Midbrain (tissue), 1 donor: Measurements from ENCODE around the gene LRP2BP.
"Not testable (repeated sequence)": the region's sequence is repeated elsewhere in the genome, so short reads cannot be mapped to it uniquely, and the experiment has no call there.

Source experiments
- DNase-seq: peaks from one replicate; lab custom pipeline; 2025; lab: John Stamatoyannopoulos, UW

The LRP2BP gene

DNA sequence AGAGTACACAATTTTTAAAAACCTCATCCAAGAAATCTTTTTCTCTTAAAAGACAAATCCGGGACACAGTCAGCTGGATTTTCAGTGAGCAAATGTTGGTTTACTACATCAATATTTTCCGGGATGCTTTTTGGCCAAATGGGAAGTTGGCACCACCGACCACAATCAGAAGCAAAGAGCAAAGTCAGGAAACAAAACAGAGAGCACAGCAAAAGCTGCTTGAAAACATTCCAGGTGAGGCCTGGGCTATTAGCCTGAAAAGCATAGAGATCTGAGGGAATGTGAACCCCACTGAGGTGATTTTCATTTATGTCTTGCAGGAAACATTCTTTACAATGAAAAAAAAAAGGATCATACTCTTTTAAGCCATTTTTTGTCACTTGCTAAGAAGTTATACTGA, 33.9 kb downstream of the LRP2BP start:
- no peak for DNase-seq

DNA sequence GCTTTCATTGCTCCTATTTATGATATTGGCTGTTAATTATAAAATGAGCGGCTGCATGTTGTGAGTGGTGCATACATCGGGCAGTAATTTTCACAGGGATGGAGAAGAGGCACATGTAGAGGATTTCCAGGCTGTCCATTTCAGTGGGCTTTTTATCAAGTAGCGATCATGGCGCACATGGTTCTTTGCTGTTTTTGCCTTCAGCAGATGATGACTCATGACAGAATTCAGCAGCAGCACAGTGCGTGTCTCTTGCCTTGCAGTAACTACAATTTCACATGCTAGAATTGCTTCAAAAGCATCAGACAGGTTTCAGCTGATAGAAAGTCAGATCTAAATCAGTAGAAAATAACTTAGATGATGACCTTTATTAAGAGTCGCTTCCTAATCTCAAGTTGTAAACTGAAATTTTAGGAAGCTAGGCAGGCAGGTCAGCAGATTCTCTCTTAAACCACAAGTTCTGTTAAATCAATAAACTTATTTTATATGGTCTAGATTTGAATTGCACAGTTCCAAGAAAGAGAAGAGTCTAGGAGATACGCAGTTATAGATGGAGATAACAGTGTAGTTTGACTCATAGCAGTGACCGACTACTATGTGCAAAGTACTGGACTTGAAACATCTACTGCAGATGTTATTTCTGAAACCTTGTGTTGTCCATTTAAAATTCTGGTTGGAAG, 35.8 kb downstream of the LRP2BP start:
- no peak for DNase-seq

DNA sequence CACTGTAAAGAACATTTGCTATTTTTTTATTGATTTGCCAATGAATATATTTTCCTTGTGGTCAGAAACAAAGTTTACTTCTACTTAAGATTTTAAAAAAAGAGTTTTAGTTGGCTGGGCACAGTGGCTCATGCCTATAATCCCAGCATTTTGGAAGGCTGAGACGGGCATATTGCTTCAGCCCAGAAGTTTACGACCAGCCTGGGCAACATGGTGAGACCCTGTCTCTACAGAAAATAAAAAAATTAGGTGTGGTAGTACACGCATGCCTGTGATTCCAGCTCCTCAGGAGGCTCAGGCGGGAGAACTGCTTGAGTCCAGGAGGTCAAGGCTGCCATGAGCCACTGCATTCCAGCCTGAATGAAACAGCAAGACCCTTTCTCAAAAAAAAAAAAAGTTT, 36.8 kb downstream of the LRP2BP start:
- DNase-seq = no peak

DNA sequence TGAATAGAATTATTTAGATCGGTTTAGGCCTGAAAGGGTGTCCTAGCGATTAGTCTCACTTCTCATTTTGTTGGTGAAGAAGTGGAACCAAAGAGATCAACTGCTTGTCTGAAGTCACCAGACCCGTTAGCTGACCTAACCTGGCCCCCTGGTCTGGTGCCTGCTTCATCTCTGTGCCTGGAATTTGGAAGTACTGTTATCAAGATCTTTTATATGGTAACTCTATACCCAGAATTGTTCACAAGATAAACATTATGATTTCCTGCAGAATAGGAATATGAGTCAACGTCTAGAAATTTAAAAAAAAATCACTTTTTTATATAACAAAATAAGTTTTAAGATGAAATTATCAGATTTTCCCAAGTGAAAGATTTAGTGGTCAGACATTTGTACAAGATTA, 37.2 kb downstream of the LRP2BP start:
- DNase-seq = no peak

DNA sequence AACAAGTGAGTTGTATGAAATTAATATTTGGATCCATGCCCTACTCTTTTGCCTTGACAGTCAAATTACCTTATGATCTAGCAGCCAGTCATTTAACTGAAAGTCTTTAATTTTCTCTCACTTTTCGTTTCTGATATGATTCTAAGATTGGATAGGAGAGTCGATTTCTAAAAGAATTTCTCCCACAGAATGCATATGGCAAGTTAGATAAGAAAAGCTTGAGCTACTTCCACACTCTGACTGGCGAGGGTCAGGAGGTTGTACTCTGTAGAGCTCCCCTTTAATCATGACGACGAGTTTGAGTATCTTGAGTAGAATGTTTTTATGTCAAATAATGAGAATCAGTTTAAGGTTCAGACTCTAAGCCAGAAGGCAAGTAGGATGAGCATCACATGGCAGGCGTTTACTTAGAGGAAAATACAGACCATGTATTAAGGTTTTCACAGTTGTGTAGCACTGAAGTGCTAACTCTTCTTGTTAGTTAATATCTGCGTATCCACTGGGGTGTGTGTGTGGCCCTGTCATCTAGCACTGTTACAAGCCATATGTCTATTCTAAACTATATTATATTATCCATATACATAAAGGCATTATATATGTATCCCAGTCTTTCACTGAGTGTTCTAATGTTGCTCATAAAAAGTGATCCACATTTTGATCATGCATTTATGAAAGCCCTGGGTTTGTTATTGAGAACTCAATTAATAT, 37.8 kb downstream of the LRP2BP start:
- DNase-seq = no peak

DNA sequence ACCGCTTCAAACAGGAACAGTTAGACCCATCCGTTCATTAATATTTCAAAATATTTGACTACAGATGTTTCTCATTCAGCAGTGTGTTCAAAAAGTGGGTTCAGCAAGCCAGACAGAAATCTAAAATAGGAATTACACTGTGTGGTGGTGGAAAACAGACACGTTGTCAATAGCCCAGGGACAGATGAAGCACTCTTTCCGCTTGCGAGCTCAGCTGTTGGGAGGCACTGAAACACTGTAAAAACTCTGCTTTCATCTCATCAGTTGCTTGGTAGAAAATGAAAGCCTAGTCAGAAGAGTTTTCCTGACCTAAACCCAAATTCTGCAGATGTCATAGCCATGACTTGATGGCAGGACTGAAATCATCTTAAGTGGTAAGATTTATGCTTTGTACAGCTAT, 38.5 kb downstream of the LRP2BP start:
- DNase-seq = no peak

DNA sequence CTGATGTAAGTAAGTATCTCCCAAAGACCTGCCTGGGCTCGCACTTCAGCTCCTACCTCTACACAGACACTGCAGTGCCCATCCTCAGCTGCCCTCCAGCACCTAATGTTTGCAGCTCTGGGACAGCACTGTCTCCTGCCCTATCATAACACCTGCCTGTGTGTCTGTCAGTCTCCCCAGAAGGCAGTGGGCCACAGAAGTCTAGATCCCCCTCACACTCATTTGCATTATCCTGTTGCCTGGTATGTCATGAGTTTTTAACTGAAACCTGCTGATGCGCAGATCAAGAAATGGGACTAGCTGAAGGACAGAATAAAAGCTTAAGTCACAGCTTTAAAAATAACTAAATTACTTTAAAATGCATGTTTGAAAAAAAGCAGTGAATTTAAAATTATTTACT, 43.0 kb downstream of the LRP2BP start:
- no peak for DNase-seq

DNA sequence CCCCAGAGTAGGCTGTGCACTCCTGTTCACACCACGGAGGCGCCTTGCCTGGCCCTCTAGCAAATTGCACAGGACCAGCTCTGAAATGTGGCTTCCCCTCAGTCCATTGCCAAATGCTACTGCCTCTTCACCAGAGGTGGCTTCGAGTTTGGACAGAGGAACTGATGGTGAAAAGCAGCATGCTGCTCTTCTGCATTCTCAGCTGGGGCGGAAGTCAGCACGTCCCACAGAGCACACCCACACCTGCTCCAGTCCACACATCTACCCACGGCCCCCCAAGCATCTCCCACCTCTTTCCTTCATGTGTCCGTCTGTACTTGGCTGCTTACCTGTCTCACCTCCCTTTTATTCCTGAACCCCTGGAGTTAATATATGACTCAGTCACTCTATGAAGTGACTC, 43.5 kb downstream of the LRP2BP start:
- DNase-seq = no peak

DNA sequence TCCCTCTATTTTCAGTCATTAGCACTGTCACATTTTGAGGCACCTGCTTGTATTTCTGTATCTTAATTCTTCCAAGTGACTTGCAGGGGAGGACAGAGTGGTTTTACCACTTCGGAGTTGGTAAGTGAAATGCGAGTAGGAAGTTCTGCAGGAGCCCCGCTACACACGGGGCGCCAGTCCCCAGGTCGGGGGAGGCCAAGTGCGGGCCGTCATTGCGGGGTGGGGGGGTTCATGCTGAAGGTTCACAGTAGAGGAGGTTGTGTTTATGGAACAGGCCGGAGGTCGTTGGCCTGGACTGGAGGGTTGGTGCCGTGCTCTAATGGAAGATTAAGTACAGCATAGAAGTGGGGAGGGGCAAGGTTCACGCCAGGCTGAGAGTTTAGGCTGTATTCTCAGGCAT, 44.0 kb downstream of the LRP2BP start:
- no peak for DNase-seq

DNA sequence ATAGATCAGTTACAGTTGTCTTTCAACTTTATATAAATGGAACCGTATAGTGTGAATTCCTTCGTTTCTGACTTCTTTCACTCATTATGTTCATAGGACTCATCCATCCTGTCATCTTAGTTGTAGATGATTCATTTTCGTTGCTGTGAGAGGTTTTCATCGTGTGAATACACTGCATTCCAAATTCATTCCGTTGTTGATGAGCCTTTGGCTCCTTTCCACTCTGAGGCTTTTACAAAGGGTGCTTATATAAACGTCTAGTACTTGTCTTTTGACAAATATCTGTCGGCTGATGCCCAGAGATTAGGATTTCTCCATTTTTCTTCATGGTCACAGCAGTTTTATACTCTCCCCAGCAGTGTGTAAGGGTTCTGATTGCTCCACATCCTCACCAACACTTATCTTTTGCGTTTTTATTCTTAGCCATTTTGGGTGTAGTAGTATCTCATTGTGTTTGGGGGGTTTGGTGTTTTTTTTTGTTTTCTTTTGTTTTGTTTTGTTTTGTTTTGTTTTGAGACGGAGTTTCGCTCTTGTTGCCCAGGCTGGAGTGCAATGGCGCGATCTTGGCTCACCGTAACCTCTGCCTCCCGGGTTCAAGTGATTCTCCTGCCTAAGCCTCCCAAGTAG, 48.6 kb downstream of the LRP2BP start:
- DNase-seq = no peak

DNA sequence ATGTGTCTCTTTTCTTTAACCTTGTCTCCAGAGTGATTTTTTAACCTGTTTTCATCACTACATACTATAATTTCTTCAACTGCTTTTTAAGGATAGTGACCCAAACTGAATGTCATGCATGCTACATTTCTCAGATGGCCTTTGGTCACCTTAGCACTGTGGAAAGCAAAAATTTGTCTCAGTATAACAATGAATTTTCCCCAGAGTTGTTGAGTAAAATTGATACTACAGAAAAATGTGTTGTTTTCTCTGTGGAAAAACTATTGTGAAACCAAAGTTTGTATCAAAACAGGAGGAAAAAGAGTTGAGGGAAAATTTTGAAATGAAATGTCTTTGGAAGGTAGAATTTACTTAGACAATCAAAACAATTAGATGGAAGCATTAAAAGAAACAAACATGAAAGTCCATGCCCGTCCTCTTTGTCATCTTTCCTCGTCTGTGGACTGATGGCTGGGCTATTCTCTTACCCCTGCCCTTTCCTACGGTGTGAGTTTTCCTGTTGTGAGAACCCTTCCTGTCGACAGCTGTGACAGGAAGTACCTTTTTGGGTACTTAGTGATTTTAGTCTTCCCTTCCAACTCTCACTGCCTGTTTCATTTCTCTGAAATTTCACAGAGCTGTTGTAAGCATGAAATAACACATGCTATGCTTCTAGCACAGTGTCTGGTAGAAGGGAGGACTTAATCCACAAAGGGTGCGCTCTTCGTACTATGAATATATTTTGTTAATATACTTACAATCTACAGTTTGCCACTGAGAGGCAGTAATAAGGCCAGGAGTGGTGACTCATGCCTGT, 50.8 kb downstream of the LRP2BP start:
- DNase-seq = no peak

DNA sequence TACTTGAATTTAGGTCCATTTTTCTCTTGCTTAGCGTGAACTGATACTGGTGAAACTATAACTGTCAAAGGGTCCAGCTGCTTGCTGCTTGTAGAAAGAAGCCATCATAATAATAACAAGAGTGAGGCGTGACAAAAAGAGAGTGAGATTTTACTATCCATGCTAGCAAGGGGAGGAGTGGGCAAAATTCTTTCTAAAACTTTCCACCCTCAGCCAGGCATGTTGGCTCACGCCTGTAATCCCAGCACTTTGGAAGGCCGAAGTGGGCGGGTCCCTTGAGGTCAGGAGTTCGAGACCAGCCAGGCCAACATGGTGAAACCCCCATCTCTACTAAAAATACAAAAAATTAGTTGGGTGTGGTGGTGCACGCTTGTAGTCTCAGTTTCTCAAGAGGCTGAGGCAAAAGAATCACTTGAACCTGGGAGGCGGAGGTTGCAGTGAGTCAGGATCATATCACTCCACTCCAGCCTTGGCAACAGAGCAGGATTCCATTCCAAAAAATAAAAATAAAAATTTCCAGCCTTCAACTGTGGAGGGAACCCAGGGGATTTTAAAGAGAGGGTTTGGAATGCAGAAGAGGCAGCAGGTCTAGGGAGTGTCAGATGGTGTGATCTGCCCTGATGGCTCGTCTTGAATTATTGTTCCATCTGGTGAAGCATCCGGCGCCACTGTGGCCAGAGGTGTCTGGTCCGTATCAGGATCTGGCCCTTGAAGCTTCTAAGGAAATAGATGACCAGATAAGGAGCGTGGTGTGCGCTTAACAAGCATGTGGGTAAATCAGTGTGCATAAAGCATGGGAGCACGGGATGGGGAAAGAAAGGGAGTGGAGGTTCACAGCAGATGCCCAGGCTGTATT, 51.8 kb downstream of the LRP2BP start:
- DNase-seq = no peak

DNA sequence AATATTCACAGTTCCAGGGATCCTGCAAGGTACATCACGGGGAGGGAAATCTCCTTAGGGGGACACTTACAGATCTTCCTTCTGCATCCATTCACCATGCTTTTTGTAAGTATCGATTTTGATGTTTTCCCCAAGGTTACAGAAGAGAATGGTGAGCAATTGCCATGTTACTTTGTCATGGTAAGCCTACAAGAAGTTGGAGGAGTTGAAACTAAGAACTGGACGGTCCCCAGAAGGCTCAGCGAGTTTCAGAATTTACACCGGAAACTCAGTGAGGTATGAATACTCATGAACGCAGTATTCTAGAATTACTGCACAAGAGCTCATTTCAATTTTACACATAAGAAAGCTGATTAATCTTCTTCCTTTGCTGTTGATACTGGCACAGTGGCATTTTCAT, 53.9 kb downstream of the LRP2BP start:
- DNase-seq = no peak

DNA sequence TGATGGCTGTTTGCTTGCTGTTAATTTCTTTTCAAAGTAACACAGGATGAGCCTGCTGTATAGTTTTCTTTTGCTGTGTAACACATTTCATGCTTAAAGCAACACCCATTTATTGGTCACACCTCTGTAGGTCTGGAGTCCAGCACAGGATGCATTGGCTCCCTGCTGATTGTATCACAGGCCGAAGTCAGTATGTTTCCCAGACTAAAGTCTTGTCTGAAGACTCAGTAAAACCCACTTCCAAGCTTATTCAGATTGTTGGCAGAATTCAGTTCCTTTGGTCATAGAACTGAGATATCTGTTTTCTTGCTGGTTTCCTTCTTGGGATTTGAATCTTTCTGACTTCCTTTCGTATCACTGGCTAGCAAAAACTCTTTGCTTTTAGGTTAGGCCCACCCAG, 54.3 kb downstream of the LRP2BP start:
- no peak for DNase-seq

DNA sequence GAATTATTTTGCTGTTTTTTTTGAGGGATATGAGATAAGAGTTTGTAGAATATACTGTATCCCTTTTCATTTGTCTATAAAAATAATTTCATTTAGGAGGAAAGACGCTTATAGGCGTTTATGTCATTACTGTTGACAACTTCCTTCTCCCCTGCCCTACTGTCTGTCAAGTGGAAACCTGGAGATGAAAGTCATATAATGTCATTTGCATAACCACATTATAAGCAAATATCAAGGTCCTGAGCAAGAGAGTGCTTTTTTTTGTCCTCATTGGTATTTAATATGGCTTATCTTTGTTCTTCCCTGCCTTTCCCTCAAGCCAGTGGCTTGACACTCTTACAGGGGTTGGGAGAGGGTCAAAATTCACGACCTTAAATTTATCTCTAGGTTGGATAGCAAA, 55.8 kb downstream of the LRP2BP start:
- no peak for DNase-seq

DNA sequence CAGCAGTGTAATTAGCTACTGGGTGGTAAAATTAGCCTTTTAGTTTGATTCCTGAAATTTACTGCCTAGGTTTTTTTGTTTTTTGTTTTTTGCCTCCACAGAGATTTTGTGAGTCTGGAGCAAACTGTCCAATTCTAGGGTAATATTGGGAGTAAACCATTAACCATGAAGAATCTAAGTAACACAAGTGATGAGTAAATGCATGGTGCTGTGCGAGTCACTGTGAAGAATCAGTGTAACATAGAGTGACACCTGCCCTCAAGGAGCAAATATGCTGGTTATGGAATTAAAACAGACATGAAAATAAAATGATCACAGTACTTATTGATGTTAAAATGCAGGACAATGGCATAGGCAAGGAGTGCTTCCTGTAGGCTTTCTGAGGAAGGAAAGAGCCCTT, 60.1 kb downstream of the LRP2BP start:
- no peak for DNase-seq

DNA sequence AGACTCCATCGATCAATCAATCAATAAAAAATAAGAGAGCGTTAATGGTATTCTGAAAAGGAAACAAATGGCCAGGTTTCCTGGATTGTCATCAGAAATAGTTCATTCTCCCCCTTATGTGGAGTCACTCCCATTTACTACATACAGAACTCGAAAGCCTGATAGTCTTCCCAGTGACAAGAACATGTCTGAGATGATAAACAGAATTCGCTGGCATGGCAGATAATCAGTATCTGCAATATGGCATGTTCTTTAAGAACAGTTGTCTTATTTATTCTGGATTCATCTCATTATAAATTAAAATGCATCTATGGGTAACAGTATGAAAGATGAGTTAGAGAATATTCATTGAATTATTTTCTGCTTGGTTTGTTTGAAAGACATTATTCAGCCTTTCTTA, 61.4 kb downstream of the LRP2BP start:
- DNase-seq = no peak

DNA sequence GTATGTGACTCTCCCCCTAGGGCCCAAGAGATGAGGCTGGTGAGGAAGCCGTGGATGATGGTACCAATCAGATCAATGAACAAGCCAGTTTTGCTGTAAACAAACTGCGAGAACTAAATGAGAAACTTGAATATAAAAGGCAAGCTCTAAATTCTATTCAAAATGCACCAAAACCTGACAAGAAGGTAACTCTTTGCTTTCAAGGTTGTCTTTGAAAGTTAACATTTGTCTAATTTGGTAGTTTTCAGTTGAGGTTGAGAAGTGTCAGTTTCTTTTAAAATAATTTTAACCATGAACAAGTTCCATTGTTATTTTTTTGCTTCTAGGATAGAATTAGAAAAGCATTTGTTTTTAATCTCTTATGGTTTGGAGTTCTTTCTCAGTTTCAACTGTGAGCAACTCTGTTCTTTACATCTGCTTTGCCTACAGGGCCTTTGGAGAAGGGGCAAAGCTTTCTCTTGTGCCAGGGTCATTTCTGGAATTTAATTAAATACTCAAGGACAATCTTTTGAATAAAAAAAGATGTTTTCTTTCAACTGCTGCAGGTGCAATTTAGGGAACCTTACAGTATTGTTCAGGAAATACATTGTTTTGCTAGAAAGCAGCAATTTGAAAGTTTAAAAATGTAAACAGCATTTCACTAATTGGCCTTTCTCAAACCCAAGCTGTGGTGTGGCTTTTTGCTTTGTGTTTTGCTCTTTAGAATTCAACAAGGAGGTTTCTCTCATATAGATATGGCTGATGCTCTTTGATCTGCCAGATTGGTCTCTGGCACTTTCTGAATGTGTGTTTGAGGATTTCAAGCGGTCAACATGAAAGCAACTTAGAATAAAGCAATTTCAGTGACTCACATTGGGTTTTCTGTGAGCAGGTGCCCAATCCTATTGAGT, 62.9 kb downstream of the LRP2BP start:
- DNase-seq = no peak

DNA sequence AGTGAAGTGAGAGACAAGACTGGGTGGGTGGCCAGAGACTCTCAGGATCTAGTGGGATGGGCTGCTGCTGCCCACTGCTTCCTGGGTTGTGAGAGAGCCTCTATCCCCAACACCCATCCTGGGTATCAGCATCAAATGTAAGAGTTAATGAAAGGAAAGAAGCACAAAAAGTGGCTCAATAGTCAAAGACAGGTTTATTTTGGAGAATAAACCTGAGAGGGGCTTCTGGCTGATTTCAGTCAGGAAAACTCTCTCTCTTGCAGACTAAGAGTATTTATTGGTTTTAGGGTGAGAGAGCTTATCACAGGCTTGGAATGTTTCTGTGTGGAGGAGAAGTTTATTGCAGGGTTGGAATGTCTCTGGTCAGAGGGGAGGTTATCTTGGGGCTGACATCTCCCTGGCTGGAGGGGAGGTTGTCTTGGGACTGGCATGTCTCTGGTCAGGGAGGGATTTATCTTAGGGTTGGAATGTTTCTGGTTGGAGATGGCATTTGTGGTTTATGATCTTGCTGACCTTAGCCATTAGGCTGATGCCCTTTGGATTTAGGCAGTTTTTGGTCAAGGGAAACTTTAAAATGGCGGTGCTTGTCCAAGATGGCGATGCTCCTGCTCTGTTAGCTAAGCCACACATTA, 65.7 kb downstream of the LRP2BP start:
- DNase-seq = not testable (repeated sequence)

DNA sequence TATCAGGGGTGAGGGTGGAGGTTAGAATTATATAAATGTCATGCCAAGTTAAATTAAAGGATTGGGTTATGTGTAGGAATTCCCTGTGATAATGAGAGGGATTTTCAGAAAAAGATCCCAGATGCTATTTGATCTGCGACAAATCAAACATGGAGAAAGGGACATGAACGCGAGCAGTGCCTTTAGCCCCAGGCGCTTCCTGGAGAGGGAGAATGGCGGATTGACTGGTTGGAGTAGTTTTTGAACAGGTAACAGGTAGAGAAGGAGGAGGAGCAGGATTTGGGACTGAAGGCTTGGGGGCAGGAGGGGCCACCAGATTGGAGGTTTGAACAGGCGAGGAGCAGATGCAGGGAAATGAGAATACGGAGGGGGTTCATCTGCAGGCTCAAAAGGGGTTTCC, 67.1 kb downstream of the LRP2BP start:
- no peak for DNase-seq
